CD4-positive, alpha-beta T cell (primary cell): Measurements from ENCODE around the gene FAM120A. TPM values are rescaled to one million over a fixed set of nuclear protein-coding genes. Genes with fewer than 3 reads are reported as not detected.

ENCODE experiments used
- ATAC-seq: fragments of 200-7000 bp; cut with Tn5 transposase; one replicate; pipeline ENCODE4 v1.10.0; 2022; ENCODE audit warnings: mild to moderate bottlenecking; ENCODE audit not compliant: poor library complexity
- CTCF ChIA-PET: fragments of 350-600 bp; sonication (Branson Sonifier 250); formaldehyde crosslinking; loops from one replicate; lab custom pipeline; 2021; ENCODE audit warnings: antibody characterized with exemption, inconsistent platforms; lab: Charles Lee
- POLR2A ChIA-PET: fragments of 350-600 bp; sonication (Branson Sonifier 250); formaldehyde crosslinking; loops from one replicate; lab custom pipeline; 2021; ENCODE audit warnings: antibody characterized with exemption, inconsistent platforms; lab: Charles Lee
- DNase-seq, 14 experiments: peaks; one replicate each; pipeline ENCODE4 v3.0.0-alpha.2; 2013 to 2020; ENCODE audit warnings: mixed read lengths in 2 of 14
- H3K27ac ChIP-seq, 2 donors: one replicate each; pipeline versions ENCODE4 v1.5.1 to v1.7.0; 2013; ENCODE audit warnings: low read length in 2 of 2, low read depth in 1 of 2, mild to moderate bottlenecking in 1 of 2
- H3K27me3 ChIP-seq, 2 experiments: 1 replicate in 1 of 2; 2 replicates in 1 of 2; pipeline versions ENCODE4 v1.6.1 to v1.7.0; 2013; ENCODE audit warnings: low read length in 2 of 2, control low read depth in 1 of 2, mild to moderate bottlenecking in 1 of 2, moderate library complexity in 1 of 2; ENCODE audit not compliant: insufficient read depth in 2 of 2, control insufficient read depth in 1 of 2
- H3K36me3 ChIP-seq: one replicate; pipeline ENCODE4 v1.6.1; 2013; ENCODE audit warnings: low read length, control low read depth; ENCODE audit not compliant: insufficient read depth
- H3K4me1 ChIP-seq: one replicate; pipeline ENCODE4 v1.6.1; 2013; ENCODE audit warnings: low read length, control low read depth; ENCODE audit not compliant: insufficient read depth
- H3K4me3 ChIP-seq: one replicate; pipeline ENCODE4 v1.5.1; 2013; ENCODE audit warnings: mild to moderate bottlenecking, low read length, moderate library complexity
- H3K9me3 ChIP-seq, 2 experiments: 1 replicate in 1 of 2; 2 replicates in 1 of 2; pipeline versions ENCODE4 v1.6.1 to v1.7.0; 2013; ENCODE audit warnings: low read length in 2 of 2, mild to moderate bottlenecking in 2 of 2, control low read depth in 1 of 2, moderate library complexity in 1 of 2; ENCODE audit not compliant: control insufficient read depth in 1 of 2, insufficient read depth in 1 of 2
- H3K27ac Mint-ChIP-seq: one replicate; pipeline ENCODE4 v1.8.0; 2020; ENCODE audit warnings: mixed read lengths
- H3K27me3 Mint-ChIP-seq: one replicate; pipeline ENCODE4 v1.8.0; 2021; ENCODE audit warnings: mixed read lengths
- H3K36me3 Mint-ChIP-seq: one replicate; pipeline ENCODE4 v1.8.0; 2021; ENCODE audit warnings: low read depth, mixed read lengths
- H3K4me1 Mint-ChIP-seq: one replicate; pipeline ENCODE4 v1.8.0; 2021; ENCODE audit warnings: low read depth, mixed read lengths
- H3K4me3 Mint-ChIP-seq: one replicate; pipeline ENCODE4 v1.8.0; 2020; ENCODE audit warnings: mild to moderate bottlenecking, mixed read lengths
- H3K9me3 Mint-ChIP-seq: one replicate; pipeline ENCODE4 v1.8.0; 2020; ENCODE audit warnings: mixed read lengths
- CTCF ChIP-seq: fragments of 200-600 bp; IDR thresholded peaks from one replicate; pipeline ENCODE4 v1.8.0; 2022; ENCODE audit warnings: antibody characterized with exemption, mild to moderate bottlenecking
- intact Hi-C, 2 experiments: fragments of 100-400 bp; cut with DNase I in 1 of 2; cut with micrococcal nuclease in 1 of 2; formaldehyde crosslinking; loops; one replicate each; pipeline versions ENCODE4 v1.15.1 to v1.9.0; 2023 to 2025; cut with DNase I, micrococcal nuclease
- total RNA-seq, 174 experiments: library from RNA in 2 of 174; stranded (reverse) in 2 of 174; gene quantifications; one replicate each; pipeline ENCODE4 v1.2.3 and lab custom pipeline; 2021 to 2026

FAM120A gene
- total RNA-seq, 2 experiments from 2014 or later: 46.5 to 51.7 TPM

GRCh38 chr9:93413530-93413929 is 38.0 kb upstream of the FAM120A start:
- Histone ChIP-seq H3K9me3 (peaks cover 5 to 19% of the 10 kb centered on the region in 2 experiments), H3K4me3 (no peak overlapping the region), H3K27ac (no peak overlapping the region), H3K27me3 (peaks cover 12 to 14% of the 10 kb centered on the region in 2 experiments), H3K4me1 (no peaks in the 10 kb centered on the region), H3K36me3 (no peaks in the 10 kb centered on the region)
- Mint-ChIP-seq H3K36me3 (peaks cover 4% of the 10 kb centered on the region), H3K4me1 (no peaks in the 10 kb centered on the region), H3K27ac (no peak overlapping the region), H3K27me3 (peaks cover 49% of the 10 kb centered on the region), H3K4me3 (no peak overlapping the region), H3K9me3 (peaks cover 2% of the 10 kb centered on the region)
- ATAC-seq (no peak), DNase-seq (no peak)
- POLR2A ChIA-PET: no interaction called here
- TF ChIP-seq CTCF: no peak
- CTCF ChIA-PET: no interaction called here
- intact Hi-C loops: no loop called here

GRCh38 chr9:93415176-93415690 is 36.3 kb upstream of the FAM120A start:
- CTCF ChIA-PET: no interaction called here
- POLR2A ChIA-PET: no interaction called here

GRCh38 chr9:93416530-93417235 is 34.8 kb upstream of the FAM120A start:
- DNase-seq: no peak
- Mint-ChIP-seq H3K9me3 (peaks cover 8% of the 10 kb centered on the region), H3K4me1 (no peaks in the 10 kb centered on the region), H3K27ac (no peak overlapping the region), H3K36me3 (peaks cover 13% of the 10 kb centered on the region), H3K4me3 (no peak overlapping the region), H3K27me3 (peaks cover 41% of the 10 kb centered on the region)
- Histone ChIP-seq H3K4me3 (no peak overlapping the region), H3K36me3 (no peaks in the 10 kb centered on the region), H3K9me3 (peaks cover 19 to 35% of the 10 kb centered on the region in 2 experiments), H3K27ac (no peak overlapping the region), H3K27me3 (peaks cover 12 to 14% of the 10 kb centered on the region in 2 experiments), H3K4me1 (no peaks in the 10 kb centered on the region)
- TF ChIP-seq CTCF: no peak
- intact Hi-C loops: no loop called here
- ATAC-seq: no peak
- ChIA-PET POLR2A (no interaction called here), CTCF (no interaction called here)

More at GRCh38 chr9:93415176-93415690, 36.3 kb upstream of the FAM120A start:
- Mint-ChIP-seq H3K4me1 (no peaks in the 10 kb centered on the region), H3K27me3 (peaks cover 50% of the 10 kb centered on the region), H3K9me3 (peaks cover 8% of the 10 kb centered on the region), H3K4me3 (no peak overlapping the region), H3K27ac (no peak overlapping the region), H3K36me3 (peaks cover 13% of the 10 kb centered on the region)
- DNase-seq: no peak
- Histone ChIP-seq H3K4me1 (no peaks in the 10 kb centered on the region), H3K27ac (no peak overlapping the region), H3K36me3 (no peaks in the 10 kb centered on the region), H3K27me3 (peaks cover 12 to 14% of the 10 kb centered on the region in 2 experiments), H3K4me3 (no peak overlapping the region), H3K9me3 (peaks cover 18 to 35% of the 10 kb centered on the region in 2 experiments)
- intact Hi-C loops: no loop called here
- ATAC-seq: no peak
- TF ChIP-seq CTCF: no peak
